Measurements from ENCODE around the gene LRRC40.

GRCh38 chr1:70146488-70146887 is 58.9 kb downstream of the LRRC40 start:
- TF ChIP-seq CTCF (IDR thresholded peaks at IDR 0.05; ENCODE audit: low read depth, low read length) (no peak), EZH2phosphoT487 (IDR thresholded peaks at IDR 0.05; ENCODE audit: low read depth) (no peak)
